Psoas muscle (tissue), 8 donors: Measurements from ENCODE around the gene SLC25A14. TPM values are rescaled to one million over a fixed set of nuclear protein-coding genes. Genes with fewer than 3 reads are reported as not detected.
"Not testable (repeated sequence)": the region's sequence is repeated elsewhere in the genome, so short reads cannot be mapped to it uniquely, and the experiment has no call there.

Experiments used
- ATAC-seq, 4 donors: fragments of 200-7000 bp; cut with Tn5 transposase; one replicate each; pipeline ENCODE4 v1.9.1; 2020; ENCODE audit warnings: moderate library complexity in 3 of 4, mild to moderate bottlenecking in 2 of 4
- DNase-seq, 2 donors: peaks; one replicate each; pipeline ENCODE4 v3.0.0-alpha.2; 2020
- H3K27ac ChIP-seq: fragments of 200-600 bp; one replicate; pipeline ENCODE4 v1.8.0; 2022
- H3K27me3 ChIP-seq, 3 donors: fragments of 200-600 bp in 1 of 3; one replicate each; pipeline versions ENCODE4 v1.6.1 to v1.8.0; 2013 to 2022; ENCODE audit warnings: low read length in 2 of 3, mild to moderate bottlenecking in 2 of 3, moderate library complexity in 1 of 3; ENCODE audit not compliant: insufficient read depth in 3 of 3
- H3K36me3 ChIP-seq, 2 donors: fragments of 200-600 bp in 1 of 2; one replicate each; pipeline versions ENCODE4 v1.6.1 to v1.8.0; 2013 to 2022; ENCODE audit warnings: low read depth in 1 of 2, mild to moderate bottlenecking in 1 of 2, moderate library complexity in 1 of 2; ENCODE audit not compliant: insufficient read depth in 1 of 2
- H3K4me1 ChIP-seq: fragments of 200-600 bp; one replicate; pipeline ENCODE4 v1.8.0; 2022
- H3K4me3 ChIP-seq: fragments of 200-600 bp; one replicate; pipeline ENCODE4 v1.8.0; 2022; ENCODE audit warnings: mild to moderate bottlenecking
- H3K9me3 ChIP-seq: fragments of 200-600 bp; one replicate; pipeline ENCODE4 v1.8.0; 2022
- CTCF ChIP-seq: fragments of 200-600 bp; IDR thresholded peaks from one replicate; pipeline ENCODE4 v1.8.0; 2022; ENCODE audit warnings: antibody characterized with exemption
- WGBS, 3 donors: extraction: QIAGEN DNeasy Blood & Tissue Kit; methylation state at CpG; one replicate each; pipeline versions ENCODE4 v1.1.6 to v1.1.7; 2013; 5-methylcytosine and 5-hydroxymethylcytosine counted together
- intact Hi-C, 2 donors: fragments of 100-400 bp; cut with DNase I; formaldehyde crosslinking; loops; one replicate each; pipeline versions ENCODE4 v1.11.0 to v1.14.2; 2022
- polyA plus RNA-seq, 3 donors: library from polyadenylated mRNA; stranded (reverse); fragments of 200-250 nt; gene quantifications; one replicate each; pipeline ENCODE4 v1.2.3, GENCODE V29; 2013
- total RNA-seq, 4 donors: library from RNA; stranded (reverse); fragmentation: NEBNext Ultra II Directional in 2 of 4; extraction: Animal tissue kit (Norgen Biotek cat#: 25700) in 2 of 4; gene quantifications; one replicate each; pipeline versions ENCODE4 v1.2.1 to v1.2.4, GENCODE V29; 2021 to 2023
- donor health status: healthy with polysubstance abuse.
- donor health status: DM: no; HTN: no; CAD: no; lungs with moderate emphysema.
- donor health status: Bipolar disorder and iron deficiency.
- donor health status: healthy.
- donor health status: DM: yes; HTN: yes; CAD: no.
- donor health status: DM: no; HTN: no; CAD: no.
- donor health status: DM: no; HTN: no; CAD: no.
- donor health status: DM: yes; HTN: yes; CAD: no.

SLC25A14 gene
- total and polyA plus RNA-seq, 7 donors: 3.5 to 19.2 (median 7.1) TPM

GRCh38 chrX:130336531-130336930 lies 3.2 kb upstream of the SLC25A14 start:
- DNase-seq (no peak), ATAC-seq (no peak)
- H3K4me3 ChIP-seq: no peak overlapping the region
- H3K36me3 ChIP-seq: no peaks in the 10 kb centered on the region
- H3K9me3 ChIP-seq: no peaks in the 10 kb centered on the region
- no peak overlapping the region for H3K27ac ChIP-seq
- TF ChIP-seq CTCF: no peak
- H3K4me1 ChIP-seq: no peaks in the 10 kb centered on the region
- intact Hi-C loops: loop anchor here in 1 of 2 donors (5.0 kb wide), 1 partner anchor 61 kb away; no protein-coding TSS in a partner anchor
- H3K27me3 ChIP-seq: peaks cover 0 to 5% (median 0%) of the 10 kb centered on the region in 3 donors
- WGBS, 3 donors: 10 to 40% (median 26%) methylated on average over 4 of the region's 4 CpGs

GRCh38 chrX:130338869-130339268 lies 850 bp upstream of the SLC25A14 start:
- H3K4me3 ChIP-seq: peak overlapping the region; percentile 80
- H3K27ac ChIP-seq, H3K9me3 ChIP-seq, H3K36me3 ChIP-seq, ATAC-seq, DNase-seq, H3K27me3 ChIP-seq, H3K4me1 ChIP-seq: not testable (repeated sequence)
- WGBS, 3 donors: 62 to 76% (median 64%) methylated on average over 7 to 8 of the region's 8 CpGs
- intact Hi-C loops: loop anchor here in 1 of 2 donors (5.0 kb wide), 1 partner anchor 58 kb away; no protein-coding TSS in a partner anchor

- Histone ChIP-seq H3K4me1 (no peaks in the 10 kb centered on the region), H3K4me3 (peak overlapping the region; percentile 80), H3K9me3 (no peaks in the 10 kb centered on the region), H3K36me3 (no peaks in the 10 kb centered on the region), H3K27ac (peak overlapping the region; percentile 60), H3K27me3 (no peaks in the 10 kb centered on the region)
- WGBS, 3 donors: 2 to 31% (median 3%) methylated on average over 9 of the region's 9 CpGs
- ATAC-seq (peak in 1 of 4 donors; percentile 38), DNase-seq (no peak)
- intact Hi-C loops: no loop called here
- no peak for TF ChIP-seq CTCF
Measured at GRCh38 chrX:130340271-130340670, 552 bp downstream of the SLC25A14 start.

GRCh38 chrX:130343411-130343810 lies 3.7 kb downstream of the SLC25A14 start:
- DNase-seq (no peak), ATAC-seq (no peak)
- no peak overlapping the region for H3K27ac ChIP-seq
- no peaks in the 10 kb centered on the region for H3K27me3 ChIP-seq
- no peaks in the 10 kb centered on the region for H3K4me1 ChIP-seq
- WGBS, 3 donors: 80 to 100% (median 93%) methylated on average over 1 of the region's 1 CpG
- no peaks in the 10 kb centered on the region for H3K36me3 ChIP-seq
- no peak for TF ChIP-seq CTCF
- no peaks in the 10 kb centered on the region for H3K9me3 ChIP-seq
- intact Hi-C loops: no loop called here
- no peak overlapping the region for H3K4me3 ChIP-seq

GRCh38 chrX:130347321-130347720 lies 7.6 kb downstream of the SLC25A14 start:
- DNase-seq: no peak
- Histone ChIP-seq H3K36me3 (peaks cover 0 to 15% of the 10 kb centered on the region in 2 donors), H3K27me3 (no peaks in the 10 kb centered on the region), H3K4me1 (no peaks in the 10 kb centered on the region), H3K4me3 (no peak overlapping the region), H3K27ac (no peak overlapping the region), H3K9me3 (no peaks in the 10 kb centered on the region)
- intact Hi-C loops: no loop called here
- TF ChIP-seq CTCF: no peak
- no peak for ATAC-seq
- 20 to 36% (median 35%) methylated on average over 1 of the region's 1 CpG for WGBS, 3 donors
